GM12864 (cell line): ENCODE results near the gene ACP4.
"Not testable (repeated sequence)": the region's sequence is repeated elsewhere in the genome, so short reads cannot be mapped to it uniquely, and the experiment has no call there.

Source experiments
- DNase-seq: peaks from one replicate; pipeline ENCODE4 v3.0.0-alpha.2; 2011; ENCODE audit warnings: low read depth
- H3K4me3 ChIP-seq: 2 replicates; pipeline ENCODE4 v1.5.1; 2011; ENCODE audit warnings: mild to moderate bottlenecking, low read depth, low read length, control low read depth
- CTCF ChIP-seq: IDR thresholded peaks from 2 replicates; pipeline ENCODE4 v1.5.1; 2011; ENCODE audit warnings: low read depth, mild to moderate bottlenecking, moderate library complexity, low read length, control low read depth, inconsistent platforms; ENCODE audit errors: missing control alignments

ACP4 gene

GRCh38 chr19:50753879-50754278 lies 36.3 kb upstream of the ACP4 start:
- no peak overlapping the region for H3K4me3 ChIP-seq
- no peak for DNase-seq
- no peak for TF ChIP-seq CTCF

- DNase-seq, H3K4me3 ChIP-seq: not testable (repeated sequence)
These were observed 34.0 kb upstream of the ACP4 start for GRCh38 chr19:50756244-50756643.

GRCh38 chr19:50757624-50758023 lies 32.6 kb upstream of the ACP4 start:
- not testable (repeated sequence) for H3K4me3 ChIP-seq, DNase-seq

- not testable (repeated sequence) for H3K4me3 ChIP-seq, DNase-seq
These were observed 31.1 kb upstream of the ACP4 start for GRCh38 chr19:50759076-50759475.

GRCh38 chr19:50759886-50760285 lies 30.3 kb upstream of the ACP4 start:
- H3K4me3 ChIP-seq = no peak overlapping the region
- no peak for TF ChIP-seq CTCF
- peak; percentile 5 for DNase-seq

- not testable (repeated sequence) for H3K4me3 ChIP-seq
These were observed 28.7 kb upstream of the ACP4 start for GRCh38 chr19:50761501-50761900.

GRCh38 chr19:50763521-50763920 lies 26.7 kb upstream of the ACP4 start:
- not testable (repeated sequence) for DNase-seq, H3K4me3 ChIP-seq

More at GRCh38 chr19:50761501-50761900, 28.7 kb upstream of the ACP4 start:
- not testable (repeated sequence) for DNase-seq

GRCh38 chr19:50764409-50764808 lies 25.8 kb upstream of the ACP4 start:
- H3K4me3 ChIP-seq = no peak overlapping the region
- DNase-seq = no peak

GRCh38 chr19:50766746-50767145 lies 23.5 kb upstream of the ACP4 start:
- H3K4me3 ChIP-seq, DNase-seq: not testable (repeated sequence)

More at GRCh38 chr19:50764409-50764808, 25.8 kb upstream of the ACP4 start:
- TF ChIP-seq CTCF = no peak

GRCh38 chr19:50767263-50767662 lies 23.0 kb upstream of the ACP4 start:
- not testable (repeated sequence) for H3K4me3 ChIP-seq, DNase-seq

- no peak for DNase-seq
- TF ChIP-seq CTCF = no peak
- no peak overlapping the region for H3K4me3 ChIP-seq
These were observed 21.9 kb upstream of the ACP4 start for GRCh38 chr19:50768277-50768676.

- DNase-seq, H3K4me3 ChIP-seq: not testable (repeated sequence)
These were observed 20.1 kb upstream of the ACP4 start, which contains the start of gene GPR32 for GRCh38 chr19:50770164-50770563. GPR32 (plus strand) TSS chr19:50770464; CDS start chr19:50770601, 137 bp downstream.
